Neutrophil (primary cell): ENCODE data around the gene PMPCA.
A peak's percentile ranks its signal among the peaks of the same experiment; 100 is the strongest.

Source experiments
- H3K27ac ChIP-seq: fragments of 200-600 bp; sonication (generic); 2 replicates; pipeline ENCODE4 v1.5.1; 2016; ENCODE audit warnings: mild to moderate bottlenecking, moderate library complexity
- H3K27me3 ChIP-seq: fragments of 200-600 bp; sonication (generic); 2 replicates; pipeline ENCODE4 v1.6.0; 2016; ENCODE audit warnings: mild to moderate bottlenecking
- H3K36me3 ChIP-seq: fragments of 200-600 bp; sonication (generic); 2 replicates; pipeline ENCODE4 v1.5.1; 2017
- H3K4me1 ChIP-seq, 2 experiments: fragments of 200-600 bp in 1 of 2; sonication (generic) in 1 of 2; 1 replicate in 1 of 2; 2 replicates in 1 of 2; pipeline versions ENCODE4 v1.5.1 to v1.6.1; 2013 to 2016; ENCODE audit warnings: low read depth in 1 of 2, low read length in 1 of 2, mild to moderate bottlenecking in 1 of 2, moderate library complexity in 1 of 2; ENCODE audit not compliant: control insufficient read depth in 1 of 2, insufficient read depth in 1 of 2
- H3K4me3 ChIP-seq, 2 experiments: fragments of 200-600 bp in 1 of 2; sonication (generic) in 1 of 2; 1 replicate in 1 of 2; 2 replicates in 1 of 2; pipeline ENCODE4 v1.5.1; 2013 to 2016; ENCODE audit warnings: low read depth in 1 of 2, low read length in 1 of 2, mild to moderate bottlenecking in 1 of 2, moderate library complexity in 1 of 2
- H3K9me3 ChIP-seq: fragments of 200-600 bp; sonication (generic); 2 replicates; pipeline ENCODE4 v1.5.1; 2016
- CTCF ChIP-seq: fragments of 200-600 bp; sonication (generic); IDR thresholded peaks from 2 replicates; pipeline ENCODE4 v1.5.1; 2016; ENCODE audit warnings: antibody characterized with exemption

Gene PMPCA

GRCh38 chr9:136410500-136411287 lies at the start of gene PMPCA, which contains the start of gene ENTR1:
TSS of gene PMPCA (plus strand) at chr9:136410658. CDS start at chr9:136410669, 11 bp downstream.
TSS of gene ENTR1 (minus strand) at chr9:136410614. CDS start at chr9:136410397, 217 bp downstream.
- Histone ChIP-seq H3K27me3 (peaks cover 13% of the 10 kb centered on the region), H3K27ac (peak within 1 kb of the TSS; percentile 82), H3K4me3 (peak within 1 kb of the TSS; percentile 89 to 91), H3K9me3 (no peaks in the 10 kb centered on the region), H3K36me3 (peaks cover 37% of the 10 kb centered on the region), H3K4me1 (peaks cover 15 to 21% of the 10 kb centered on the region in 2 experiments)
- peak; percentile 34 for TF ChIP-seq CTCF

- H3K4me3 ChIP-seq: no peak overlapping the region
- peaks cover 24 to 32% of the 10 kb centered on the region in 2 experiments for H3K4me1 ChIP-seq
- H3K9me3 ChIP-seq: no peaks in the 10 kb centered on the region
- no peak for TF ChIP-seq CTCF
- H3K27me3 ChIP-seq: no peaks in the 10 kb centered on the region
- H3K36me3 ChIP-seq: no peaks in the 10 kb centered on the region
- H3K27ac ChIP-seq: no peak overlapping the region
Observed at GRCh38 chr9:136361047-136361753, 49.3 kb upstream of the PMPCA start.

- no peaks in the 10 kb centered on the region for H3K9me3 ChIP-seq
- TF ChIP-seq CTCF: no peak
- peak overlapping the region; percentile 92 for H3K27ac ChIP-seq
- H3K36me3 ChIP-seq: no peaks in the 10 kb centered on the region
- H3K4me1 ChIP-seq: peaks cover 30 to 39% of the 10 kb centered on the region in 2 experiments
- H3K4me3 ChIP-seq: no peak overlapping the region
- no peaks in the 10 kb centered on the region for H3K27me3 ChIP-seq
Observed at GRCh38 chr9:136361754-136362449, 48.6 kb upstream of the PMPCA start.

- Histone ChIP-seq H3K9me3 (no peaks in the 10 kb centered on the region), H3K36me3 (no peaks in the 10 kb centered on the region), H3K4me3 (no peak overlapping the region), H3K4me1 (peaks cover 30 to 39% of the 10 kb centered on the region in 2 experiments), H3K27ac (peak overlapping the region; percentile 92), H3K27me3 (no peaks in the 10 kb centered on the region)
- TF ChIP-seq CTCF: no peak
Observed at GRCh38 chr9:136362450-136362784, 48.0 kb upstream of the PMPCA start.

GRCh38 chr9:136363106-136363948 lies 47.1 kb upstream of the PMPCA start, which contains the start of gene DNLZ:
TSS of gene DNLZ (minus strand) at chr9:136363744. CDS start at chr9:136363714, 30 bp downstream.
- no peaks in the 10 kb centered on the region for H3K36me3 ChIP-seq
- H3K9me3 ChIP-seq: no peaks in the 10 kb centered on the region
- TF ChIP-seq CTCF: peak; percentile 99
- H3K4me3 ChIP-seq: peak within 1 kb of the TSS; percentile 79 to 88
- H3K27me3 ChIP-seq: no peaks in the 10 kb centered on the region
- peak within 1 kb of the TSS; percentile 92 for H3K27ac ChIP-seq
- peaks cover 30 to 39% of the 10 kb centered on the region in 2 experiments for H3K4me1 ChIP-seq
